ENCODE results near the gene RER1.

RER1 gene

DNA sequence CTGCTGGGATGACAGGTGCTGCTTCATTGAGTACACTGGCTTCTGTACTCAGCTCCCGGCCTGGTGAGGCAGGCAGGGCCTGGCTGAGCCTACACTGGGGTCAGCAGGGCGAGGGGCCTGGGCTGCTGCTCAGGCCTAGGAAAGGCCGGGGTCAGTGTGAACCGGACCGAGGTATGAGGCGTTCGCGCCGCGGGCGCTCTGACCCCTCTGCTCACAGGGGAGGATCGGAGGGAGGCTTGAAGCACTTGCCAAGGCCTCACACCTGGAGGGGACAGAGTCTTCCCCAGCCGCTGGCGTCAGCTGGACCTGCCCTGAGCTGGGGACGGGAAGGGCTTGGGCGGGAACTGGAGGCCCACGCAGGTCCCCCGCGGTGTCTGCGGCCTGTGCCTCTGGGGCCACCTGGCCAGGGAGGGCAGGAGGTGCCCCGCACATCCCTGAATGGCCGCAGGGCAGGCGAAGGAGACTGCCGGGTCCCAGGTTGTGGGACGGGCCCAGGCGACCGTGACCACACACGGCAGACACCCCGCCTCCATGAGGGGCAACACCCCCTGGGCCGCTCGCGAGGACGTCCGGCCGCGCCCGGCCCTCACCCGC lies 20.3 kb downstream of the RER1 start:
- CTCF ChIA-PET, result interaction anchor here (1.2 kb wide), 1 partner anchor 1313 kb away, joined by 3 read pairs; no protein-coding TSS in a partner anchor
- no peak for DNase-seq (ENCODE audit: extremely low spot score)
- TF ChIP-seq, protein P1, sequence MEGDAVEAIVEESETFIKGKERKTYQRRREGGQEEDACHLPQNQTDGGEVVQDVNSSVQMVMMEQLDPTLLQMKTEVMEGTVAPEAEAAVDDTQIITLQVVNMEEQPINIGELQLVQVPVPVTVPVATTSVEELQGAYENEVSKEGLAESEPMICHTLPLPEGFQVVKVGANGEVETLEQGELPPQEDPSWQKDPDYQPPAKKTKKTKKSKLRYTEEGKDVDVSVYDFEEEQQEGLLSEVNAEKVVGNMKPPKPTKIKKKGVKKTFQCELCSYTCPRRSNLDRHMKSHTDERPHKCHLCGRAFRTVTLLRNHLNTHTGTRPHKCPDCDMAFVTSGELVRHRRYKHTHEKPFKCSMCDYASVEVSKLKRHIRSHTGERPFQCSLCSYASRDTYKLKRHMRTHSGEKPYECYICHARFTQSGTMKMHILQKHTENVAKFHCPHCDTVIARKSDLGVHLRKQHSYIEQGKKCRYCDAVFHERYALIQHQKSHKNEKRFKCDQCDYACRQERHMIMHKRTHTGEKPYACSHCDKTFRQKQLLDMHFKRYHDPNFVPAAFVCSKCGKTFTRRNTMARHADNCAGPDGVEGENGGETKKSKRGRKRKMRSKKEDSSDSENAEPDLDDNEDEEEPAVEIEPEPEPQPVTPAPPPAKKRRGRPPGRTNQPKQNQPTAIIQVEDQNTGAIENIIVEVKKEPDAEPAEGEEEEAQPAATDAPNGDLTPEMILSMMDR (IDR thresholded peaks at IDR 0.05; ENCODE audit: control extremely low read depth, extremely low read depth, low read depth, missing control alignments), result no peak
- POLR2A ChIA-PET, result no interaction called here

DNA sequence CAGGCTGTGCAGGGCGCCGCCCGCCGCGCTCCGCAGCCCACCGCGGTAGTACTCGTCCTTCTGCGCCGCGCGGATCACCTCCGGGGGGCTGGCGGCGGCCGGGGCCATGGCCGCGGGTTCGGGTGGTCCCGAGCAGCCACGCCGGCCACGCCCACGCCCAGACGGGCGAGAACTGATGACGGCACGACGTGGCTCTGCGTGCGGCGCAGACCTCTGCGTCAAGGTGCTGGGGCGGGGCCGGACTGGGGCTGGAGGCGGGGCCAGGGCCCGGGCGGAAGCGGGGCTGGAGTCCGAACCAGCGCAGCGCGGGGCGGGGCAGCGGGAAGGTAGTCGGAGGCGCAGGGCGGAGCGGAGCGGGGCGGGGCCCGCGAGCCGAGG lies 20.7 kb downstream of the RER1 start, which contains the start of gene PEX10:
TSS of gene PEX10 (minus strand) at position 170 of the 378 bp plus-strand sequence. CDS start at position 108, 62 bp downstream.
- CTCF ChIA-PET, result interaction anchor here (1.0 to 1.7 kb wide), 3 partner anchors 19 to 1312 kb away, joined by 3 to 5 read pairs (median 3); no protein-coding TSS in a partner anchor
- peak; percentile 99 for DNase-seq (ENCODE audit: extremely low spot score)
- TF ChIP-seq, protein P1 (IDR thresholded peaks at IDR 0.05; ENCODE audit: control extremely low read depth, extremely low read depth, low read depth, missing control alignments), result no peak
- POLR2A ChIA-PET, result interaction anchor here (1.0 kb wide), 1 partner anchor 21 kb away, joined by 4 read pairs; the partner anchor contains the start of genes MORN1 and RER1

DNA sequence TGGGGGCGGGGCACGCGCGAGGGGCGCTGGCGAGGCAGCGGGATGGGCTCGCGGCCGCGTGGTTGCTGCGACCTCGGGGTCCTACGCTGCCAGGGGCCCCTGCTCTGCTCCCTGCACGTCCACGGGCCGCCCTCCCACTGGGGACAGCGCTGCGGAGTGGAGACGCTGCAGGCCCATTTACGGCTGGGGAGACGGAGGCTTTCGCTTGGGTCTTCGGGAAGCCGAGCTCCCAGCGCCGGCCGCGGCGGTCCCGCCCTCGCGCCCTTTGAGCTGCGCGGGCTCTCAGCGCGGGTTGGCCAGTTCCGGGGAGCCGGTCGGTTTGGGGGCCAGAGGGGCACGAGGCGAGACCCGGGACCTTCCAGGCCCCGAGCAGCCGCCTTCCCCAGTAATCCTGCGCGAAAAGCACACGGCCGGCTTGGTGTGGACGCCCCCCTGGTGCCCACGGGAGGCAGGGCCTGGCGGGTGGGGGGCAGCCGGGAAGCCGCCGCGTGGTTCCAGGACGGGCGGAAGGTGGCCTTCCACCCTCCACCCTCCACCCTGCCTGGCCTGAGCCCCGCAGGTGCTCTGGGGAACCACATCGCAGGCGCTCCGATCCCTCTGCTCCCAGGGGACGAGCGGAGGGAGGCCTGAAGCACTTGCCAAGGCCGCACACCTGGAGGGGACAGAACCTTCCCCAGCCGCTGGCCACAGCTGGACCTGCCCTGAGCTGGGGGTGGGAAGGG lies 21.3 kb downstream of the RER1 start:
- CTCF ChIA-PET, result interaction anchor here (0.9 to 1.7 kb wide), 5 partner anchors 19 to 1312 kb away, joined by 3 to 5 read pairs (median 3); no protein-coding TSS in a partner anchor
- DNase-seq (ENCODE audit: extremely low spot score), result peak; percentile 74
- TF ChIP-seq, protein P1 (IDR thresholded peaks at IDR 0.05; ENCODE audit: control extremely low read depth, extremely low read depth, low read depth, missing control alignments), result no peak
- POLR2A ChIA-PET, result interaction anchor here (0.6 to 1.0 kb wide), 2 partner anchors 21 to 89 kb away, joined by 3 to 4 read pairs; partner anchors contain the start of genes MORN1 and RER1

DNA sequence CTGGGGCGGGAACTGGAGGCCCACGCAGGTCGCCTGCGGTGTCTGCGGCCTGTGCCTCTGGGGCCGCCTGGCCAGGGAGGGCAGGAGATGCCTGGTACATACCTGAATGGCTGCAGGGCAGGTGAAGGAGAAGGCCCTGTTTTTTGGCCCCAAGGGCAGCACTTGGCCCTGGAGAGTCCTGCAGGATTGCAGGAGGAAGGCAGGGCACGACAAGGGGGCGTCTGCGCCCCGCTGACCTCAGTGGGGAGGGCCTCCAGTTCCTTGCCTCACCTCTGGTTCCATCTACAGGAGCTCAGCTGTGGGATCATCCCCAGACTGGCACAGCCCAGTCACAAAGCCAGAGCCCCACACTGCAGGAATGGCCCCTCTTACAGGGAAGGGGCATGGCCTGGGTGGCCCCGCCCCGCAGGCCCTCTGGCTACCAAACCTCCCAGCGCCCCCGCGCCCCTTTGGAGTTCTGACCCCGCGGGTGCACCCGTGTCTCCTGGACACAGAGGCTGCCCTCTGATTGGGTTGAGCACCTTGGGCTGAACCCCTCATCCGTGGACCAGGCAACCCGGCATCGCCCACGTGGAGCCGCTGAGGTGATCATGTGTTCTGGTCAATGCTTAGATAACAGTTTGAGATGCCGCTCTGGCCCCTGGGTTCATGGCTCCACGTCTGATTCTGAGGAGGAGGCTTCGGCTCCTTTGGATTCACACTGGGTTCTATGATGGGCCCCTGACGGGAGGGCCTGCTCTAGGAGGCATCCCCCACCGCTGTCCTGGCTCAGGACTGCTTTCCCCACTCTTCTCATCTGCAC lies 22.1 kb downstream of the RER1 start:
- POLR2A ChIA-PET, result interaction anchor here (0.6 to 1.0 kb wide), 2 partner anchors 22 to 88 kb away, joined by 3 to 4 read pairs; partner anchors contain the start of genes MORN1 and RER1
- CTCF ChIA-PET, result interaction anchor here (0.7 to 2.6 kb wide), 8 partner anchors 10 to 1011 kb away, joined by 3 to 18 read pairs (median 4); no protein-coding TSS in a partner anchor
- TF ChIP-seq, protein P1 (IDR thresholded peaks at IDR 0.05; ENCODE audit: control extremely low read depth, extremely low read depth, low read depth, missing control alignments), result no peak
- no peak for DNase-seq (ENCODE audit: extremely low spot score)

DNA sequence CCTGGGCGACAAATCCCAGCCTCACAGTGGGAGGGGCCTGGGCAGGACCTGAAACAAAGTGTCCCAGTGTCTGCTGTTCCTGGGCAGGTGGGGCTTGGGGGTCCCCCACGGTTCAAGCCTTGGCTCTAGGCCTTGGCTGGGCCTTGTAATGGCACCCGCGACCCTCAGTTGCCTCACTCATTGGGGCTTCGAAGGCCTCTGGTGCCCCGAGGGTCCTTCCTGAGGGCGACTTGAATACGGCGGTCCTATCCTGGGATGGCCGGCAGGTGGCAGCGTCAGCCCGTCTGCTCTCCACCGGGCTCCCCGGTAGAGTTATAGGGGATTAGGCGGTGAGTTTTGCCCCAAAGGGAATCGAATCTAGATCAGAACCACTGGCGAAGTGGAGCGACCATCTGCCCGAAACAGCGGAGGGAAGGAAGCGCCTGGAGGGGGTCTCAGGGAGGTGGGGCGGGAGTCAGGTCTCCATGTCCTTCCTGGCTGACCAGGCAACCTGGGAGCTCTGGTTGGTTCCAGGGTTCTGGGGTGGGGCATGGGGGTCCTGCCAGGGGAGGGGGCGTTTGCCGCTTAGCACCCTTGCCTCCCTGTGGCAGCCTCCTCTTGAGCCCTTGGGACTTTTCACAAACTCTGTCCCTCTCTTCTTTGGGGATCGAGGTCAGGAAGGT lies 22.8 kb downstream of the RER1 start:
- POLR2A ChIA-PET, result no interaction called here
- CTCF ChIA-PET, result interaction anchor here (0.6 to 2.6 kb wide), 14 partner anchors 10 to 1010 kb away, joined by 3 to 18 read pairs (median 4); partner anchors contain the start of genes MORN1, PANK4, RER1 and TNFRSF14
- TF ChIP-seq, protein P1 (IDR thresholded peaks at IDR 0.05; ENCODE audit: control extremely low read depth, extremely low read depth, low read depth, missing control alignments), result peak; percentile 88
- DNase-seq (ENCODE audit: extremely low spot score), result peak; percentile 86

Measured in GM10248 (cell line).